ENCODE data around the gene ZNF865.
"Not testable (repeated sequence)": the region's sequence is repeated elsewhere in the genome, so short reads cannot be mapped to it uniquely, and the experiment has no call there.

ZNF865 gene

DNA sequence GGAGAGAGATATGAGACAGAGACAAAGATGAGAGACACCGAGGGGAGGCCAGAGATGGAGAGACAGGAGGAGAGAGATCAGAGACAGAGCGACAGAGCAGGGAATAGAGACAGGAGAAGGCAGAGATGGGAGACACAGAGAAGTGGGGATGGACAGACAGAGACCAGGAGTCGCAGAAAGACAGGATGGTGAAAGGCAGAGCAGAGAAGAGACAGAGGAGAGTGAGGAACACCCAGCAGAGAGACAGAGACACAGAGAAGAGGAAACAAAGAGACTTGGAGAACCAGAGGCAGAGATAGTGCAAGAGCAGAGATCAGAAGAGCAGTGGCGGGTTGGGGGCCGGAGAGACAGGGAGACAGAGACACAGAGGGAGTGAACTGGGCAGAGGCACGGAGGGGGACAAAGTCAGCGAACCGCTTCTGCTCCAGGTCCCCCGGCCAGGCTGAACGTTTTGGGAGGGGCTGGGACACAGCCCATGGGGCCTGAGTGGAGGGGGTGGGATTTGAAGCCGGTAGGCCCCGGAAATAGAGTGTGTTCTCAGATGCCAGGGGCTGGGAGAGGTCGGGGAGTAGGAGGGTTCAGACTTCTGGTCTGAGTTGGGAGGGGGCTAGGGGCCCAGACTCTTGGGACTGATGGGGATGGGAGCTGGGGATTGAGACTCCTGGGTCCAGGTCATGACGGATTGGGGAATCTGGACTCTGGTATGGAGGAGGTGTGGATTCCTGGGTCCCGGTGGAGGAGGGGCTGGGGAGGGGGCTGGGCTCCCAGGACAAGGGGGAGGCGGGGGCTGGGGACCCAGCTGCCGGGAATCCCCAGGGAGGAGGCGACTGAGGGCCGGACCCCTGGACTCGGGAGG is 25.5 kb upstream of the ZNF865 start:
- H2AFZ ChIP-seq (ENCODE audit: low read length, unreplicated experiment), result no peak overlapping the region

GRCh38 chr19:55580628-55581144 is 24.8 kb upstream of the ZNF865 start, which contains the start of gene ZNF579:
ZNF579 (minus strand) TSS chr19:55580848; CDS start chr19:55579639, 1,209 bp downstream.
- no peaks in the 10 kb centered on the region for H3K36me3 ChIP-seq (ENCODE audit: insufficient read depth, low read length)
- H2AFZ ChIP-seq (ENCODE audit: low read length, unreplicated experiment), result peak within 1 kb of the TSS; percentile 82
- H3K27ac ChIP-seq (ENCODE audit: low read depth, low read length), result peak within 1 kb of the TSS; percentile 40

More for the DNA sequence above, 25.5 kb upstream of the ZNF865 start:
- H3K27me3 ChIP-seq (ENCODE audit: insufficient read depth, low read length), result no peaks in the 10 kb centered on the region
- H3K79me2 ChIP-seq (ENCODE audit: control insufficient read depth, insufficient read depth, low read length, unreplicated experiment), result peaks cover 13% of the 10 kb centered on the region
- H3K27ac ChIP-seq (ENCODE audit: low read depth, low read length), result peak overlapping the region; percentile 40
- no peaks in the 10 kb centered on the region for H3K36me3 ChIP-seq (ENCODE audit: insufficient read depth, low read length)
- H3K4me1 ChIP-seq (ENCODE audit: control insufficient read depth, insufficient read depth, low read length, unreplicated experiment), result no peaks in the 10 kb centered on the region
- peak overlapping the region; percentile 91 for H3K4me3 ChIP-seq (ENCODE audit: low read depth, low read length)

DNA sequence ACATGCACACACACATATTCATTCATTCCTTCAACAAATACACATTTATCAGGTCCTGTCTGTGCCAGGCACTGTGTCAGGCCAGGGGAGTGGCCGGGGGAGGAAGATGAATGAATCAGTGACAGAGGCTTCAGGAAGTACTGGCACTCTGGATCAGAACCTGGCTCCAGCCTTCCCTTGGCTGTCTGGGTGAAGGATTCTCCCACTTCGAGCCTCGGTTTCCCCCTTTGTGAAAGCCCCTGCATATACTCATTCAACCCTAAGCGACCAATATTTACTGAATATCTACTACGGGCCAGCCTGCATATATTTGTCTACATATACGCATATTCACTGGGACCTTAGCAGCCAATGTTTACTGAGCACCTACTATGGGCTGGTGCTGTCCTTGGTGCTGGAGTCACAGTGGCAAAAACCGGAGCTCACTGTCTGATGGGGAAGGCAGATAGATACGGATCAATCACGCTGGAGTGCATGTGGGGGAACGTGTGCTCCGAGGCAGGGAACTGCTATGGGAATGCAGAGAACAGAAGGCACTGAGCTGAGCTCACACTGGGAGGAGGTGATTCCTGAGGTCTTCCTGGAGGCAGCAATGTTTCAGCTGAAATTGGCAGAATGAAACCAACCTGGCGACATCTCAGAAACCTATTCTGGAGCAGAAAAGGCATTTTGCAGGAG is 24.2 kb upstream of the ZNF865 start:
- H3K36me3 ChIP-seq (ENCODE audit: insufficient read depth, low read length), result no peaks in the 10 kb centered on the region
- no peaks in the 10 kb centered on the region; the same call in 1 of the 2 replicates for H3K27me3 ChIP-seq (ENCODE audit: insufficient read depth, low read length)
- peak overlapping the region; percentile 82 for H2AFZ ChIP-seq (ENCODE audit: low read length, unreplicated experiment)
- no peak overlapping the region for H3K27ac ChIP-seq (ENCODE audit: low read depth, low read length)
- H3K79me2 ChIP-seq (ENCODE audit: control insufficient read depth, insufficient read depth, low read length, unreplicated experiment), result peaks cover 13% of the 10 kb centered on the region
- peaks cover 8% of the 10 kb centered on the region for H3K4me1 ChIP-seq (ENCODE audit: control insufficient read depth, insufficient read depth, low read length, unreplicated experiment)
- peak overlapping the region; percentile 91 for H3K4me3 ChIP-seq (ENCODE audit: low read depth, low read length)

More at GRCh38 chr19:55580628-55581144, 24.8 kb upstream of the ZNF865 start, which contains the start of gene ZNF579:
- H3K4me3 ChIP-seq (ENCODE audit: low read depth, low read length), result peak within 1 kb of the TSS; percentile 91
- H3K79me2 ChIP-seq (ENCODE audit: control insufficient read depth, insufficient read depth, low read length, unreplicated experiment), result peaks cover 13% of the 10 kb centered on the region
- no peaks in the 10 kb centered on the region; the same call in 1 of the 2 replicates for H3K27me3 ChIP-seq (ENCODE audit: insufficient read depth, low read length)
- H3K4me1 ChIP-seq (ENCODE audit: control insufficient read depth, insufficient read depth, low read length, unreplicated experiment), result peaks cover 3% of the 10 kb centered on the region

GRCh38 chr19:55581823-55582223 is 23.6 kb upstream of the ZNF865 start:
- H3K27me3 ChIP-seq (ENCODE audit: insufficient read depth, low read length), result no peaks in the 10 kb centered on the region; the same call in 1 of the 2 replicates
- H3K4me3 ChIP-seq (ENCODE audit: low read depth, low read length), result no peak overlapping the region
- peaks cover 8% of the 10 kb centered on the region for H3K4me1 ChIP-seq (ENCODE audit: control insufficient read depth, insufficient read depth, low read length, unreplicated experiment)
- H3K79me2 ChIP-seq (ENCODE audit: control insufficient read depth, insufficient read depth, low read length, unreplicated experiment), result peaks cover 13% of the 10 kb centered on the region
- H3K36me3 ChIP-seq (ENCODE audit: insufficient read depth, low read length), result no peaks in the 10 kb centered on the region
- no peak overlapping the region for H2AFZ ChIP-seq (ENCODE audit: low read length, unreplicated experiment)
- H3K27ac ChIP-seq (ENCODE audit: low read depth, low read length), result no peak overlapping the region

GRCh38 chr19:55582284-55582683 is 23.2 kb upstream of the ZNF865 start:
- H2AFZ ChIP-seq (ENCODE audit: low read length, unreplicated experiment); H3K4me1 ChIP-seq (ENCODE audit: control insufficient read depth, insufficient read depth, low read length, unreplicated experiment); H3K36me3 ChIP-seq (ENCODE audit: insufficient read depth, low read length); H3K27ac ChIP-seq (ENCODE audit: low read depth, low read length); H3K27me3 ChIP-seq (ENCODE audit: insufficient read depth, low read length); H3K4me3 ChIP-seq (ENCODE audit: low read depth, low read length): not testable (repeated sequence)
- peaks cover 13% of the 10 kb centered on the region for H3K79me2 ChIP-seq (ENCODE audit: control insufficient read depth, insufficient read depth, low read length, unreplicated experiment)

DNA sequence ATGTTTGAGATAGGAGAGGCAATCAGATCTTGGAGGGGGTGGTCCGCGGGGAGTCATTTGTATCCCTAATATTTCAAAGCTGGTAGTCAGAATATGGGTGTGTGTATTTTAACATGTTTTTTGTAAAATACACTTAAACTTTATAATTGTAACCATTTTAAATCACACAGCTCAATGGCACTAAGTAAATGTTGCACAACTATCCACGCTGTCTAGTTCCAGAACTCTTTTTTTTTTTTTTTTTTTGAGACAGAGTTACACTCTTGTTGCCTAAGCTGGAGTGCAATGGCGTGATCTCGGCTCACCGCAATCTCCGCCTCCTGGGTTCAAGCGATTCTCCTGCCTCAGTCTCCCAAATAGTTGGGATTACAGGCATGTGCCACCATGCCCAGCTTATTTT is 21.6 kb upstream of the ZNF865 start:
- peaks cover 13% of the 10 kb centered on the region for H3K79me2 ChIP-seq (ENCODE audit: control insufficient read depth, insufficient read depth, low read length, unreplicated experiment)
- not testable (repeated sequence) for H3K4me3 ChIP-seq (ENCODE audit: low read depth, low read length); H2AFZ ChIP-seq (ENCODE audit: low read length, unreplicated experiment); H3K4me1 ChIP-seq (ENCODE audit: control insufficient read depth, insufficient read depth, low read length, unreplicated experiment); H3K36me3 ChIP-seq (ENCODE audit: insufficient read depth, low read length); H3K27me3 ChIP-seq (ENCODE audit: insufficient read depth, low read length); H3K27ac ChIP-seq (ENCODE audit: low read depth, low read length)

- H3K36me3 ChIP-seq (ENCODE audit: insufficient read depth, low read length), result no peaks in the 10 kb centered on the region
- H3K79me2 ChIP-seq (ENCODE audit: control insufficient read depth, insufficient read depth, low read length, unreplicated experiment), result peaks cover 7% of the 10 kb centered on the region
- no peak overlapping the region for H3K4me3 ChIP-seq (ENCODE audit: low read depth, low read length)
- H2AFZ ChIP-seq (ENCODE audit: low read length, unreplicated experiment), result no peak overlapping the region
- H3K27me3 ChIP-seq (ENCODE audit: insufficient read depth, low read length), result no peaks in the 10 kb centered on the region; the same call in 1 of the 2 replicates
- no peak overlapping the region for H3K27ac ChIP-seq (ENCODE audit: low read depth, low read length)
- peaks cover 8% of the 10 kb centered on the region for H3K4me1 ChIP-seq (ENCODE audit: control insufficient read depth, insufficient read depth, low read length, unreplicated experiment)
Measured at GRCh38 chr19:55584871-55585270, 20.6 kb upstream of the ZNF865 start.

DNA sequence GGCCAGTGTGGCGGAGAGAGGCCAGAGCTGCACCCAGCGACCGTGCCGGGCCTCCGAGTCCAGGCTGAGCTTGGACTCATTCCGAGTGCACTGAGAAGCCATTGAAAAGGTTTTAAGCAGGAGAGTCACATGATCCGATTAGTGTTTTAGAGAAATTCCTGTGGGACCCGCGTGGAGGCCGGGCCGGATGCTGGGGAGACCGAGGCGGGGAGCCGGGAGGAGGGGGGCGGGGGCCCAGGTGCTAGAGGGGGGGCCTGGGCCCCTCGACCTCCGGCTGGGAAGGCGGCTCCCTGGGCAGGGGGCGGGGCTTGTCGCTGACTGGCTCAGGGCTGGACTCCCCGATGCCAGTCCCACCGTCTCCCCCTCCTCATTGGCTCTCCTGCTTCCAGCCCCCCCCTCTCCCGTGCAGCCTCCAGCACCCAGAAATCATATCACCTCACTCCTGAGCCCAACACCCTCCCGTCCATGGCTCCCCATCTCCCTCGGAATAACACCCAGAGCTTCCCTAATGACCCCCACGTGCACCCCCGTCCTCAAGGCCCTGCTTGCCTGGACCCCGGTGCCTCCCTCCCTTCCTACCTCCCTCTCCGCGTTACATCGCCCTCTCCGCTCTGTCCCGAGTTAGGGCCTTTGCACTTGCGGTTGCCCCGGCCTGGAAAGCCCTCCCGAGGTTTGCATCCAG is 19.6 kb upstream of the ZNF865 start:
- H3K4me3 ChIP-seq (ENCODE audit: low read depth, low read length), result peak overlapping the region; percentile 36
- no peak overlapping the region for H3K27ac ChIP-seq (ENCODE audit: low read depth, low read length)
- H3K4me1 ChIP-seq (ENCODE audit: control insufficient read depth, insufficient read depth, low read length, unreplicated experiment), result peaks cover 8% of the 10 kb centered on the region
- no peaks in the 10 kb centered on the region for H3K79me2 ChIP-seq (ENCODE audit: control insufficient read depth, insufficient read depth, low read length, unreplicated experiment)
- H3K36me3 ChIP-seq (ENCODE audit: insufficient read depth, low read length), result no peaks in the 10 kb centered on the region
- no peaks in the 10 kb centered on the region; the same call in 1 of the 2 replicates for H3K27me3 ChIP-seq (ENCODE audit: insufficient read depth, low read length)
- H2AFZ ChIP-seq (ENCODE audit: low read length, unreplicated experiment), result peak overlapping the region; percentile 43

DNA sequence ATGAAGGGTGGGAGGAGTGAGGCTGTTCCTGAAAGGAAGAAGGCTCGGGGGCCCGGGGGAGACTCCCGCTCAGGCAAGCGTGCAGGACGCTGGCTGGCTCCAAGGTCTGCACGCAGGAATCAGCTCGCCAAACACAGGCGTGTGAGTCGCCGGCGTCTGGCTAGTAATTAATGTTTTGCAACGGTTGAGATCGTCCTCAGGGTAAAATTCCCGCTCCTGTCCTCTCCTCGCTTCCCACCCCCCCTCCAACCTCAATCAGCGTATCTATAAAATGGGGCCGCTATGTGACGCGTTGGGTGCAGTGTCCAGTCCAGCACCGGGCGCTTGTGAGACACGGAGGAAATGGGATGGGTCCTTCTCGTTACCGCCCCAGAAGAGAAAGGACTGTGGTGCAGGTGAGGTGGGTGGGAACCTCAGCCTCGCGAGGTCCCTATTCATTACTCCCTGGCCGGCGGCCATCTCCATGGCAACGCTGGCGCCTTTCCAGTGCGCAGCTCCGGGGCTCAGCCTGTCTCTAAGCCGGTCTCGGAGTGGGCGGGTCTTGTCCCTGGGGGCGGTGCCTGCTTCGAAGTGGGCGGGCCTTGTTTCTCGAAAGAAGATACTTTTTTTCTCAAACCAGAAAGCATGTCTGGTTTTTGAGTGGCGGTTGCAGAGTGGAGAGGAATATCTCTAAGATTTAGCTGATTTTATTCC is 18.3 kb upstream of the ZNF865 start:
- no peaks in the 10 kb centered on the region for H3K79me2 ChIP-seq (ENCODE audit: control insufficient read depth, insufficient read depth, low read length, unreplicated experiment)
- no peak overlapping the region for H3K27ac ChIP-seq (ENCODE audit: low read depth, low read length)
- peaks cover 8% of the 10 kb centered on the region for H3K4me1 ChIP-seq (ENCODE audit: control insufficient read depth, insufficient read depth, low read length, unreplicated experiment)
- peak overlapping the region; percentile 74 for H3K4me3 ChIP-seq (ENCODE audit: low read depth, low read length)
- H3K36me3 ChIP-seq (ENCODE audit: insufficient read depth, low read length), result no peaks in the 10 kb centered on the region
- peak overlapping the region; percentile 65 for H2AFZ ChIP-seq (ENCODE audit: low read length, unreplicated experiment)
- H3K27me3 ChIP-seq (ENCODE audit: insufficient read depth, low read length), result no peaks in the 10 kb centered on the region; the same call in 1 of the 2 replicates

DNA sequence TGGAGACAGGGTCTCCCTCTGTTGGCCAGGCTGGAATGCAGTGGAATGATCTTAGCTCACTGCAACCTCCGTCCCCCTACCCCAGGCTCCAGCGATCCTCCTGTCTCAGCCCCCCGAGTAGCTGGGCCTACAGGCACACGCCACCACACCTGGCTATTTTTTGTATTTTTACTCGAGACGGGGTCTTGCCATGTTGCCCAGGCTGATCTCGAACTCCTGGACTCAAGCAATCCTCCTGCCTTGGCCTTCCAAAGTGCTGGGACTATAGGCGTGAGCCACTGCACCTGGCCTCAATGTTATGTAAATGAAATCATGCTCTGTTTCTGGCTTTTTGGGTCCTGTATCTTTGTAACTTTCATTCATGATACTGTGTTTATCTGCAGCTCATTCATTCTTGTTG is 16.7 kb upstream of the ZNF865 start:
- H3K4me1 ChIP-seq (ENCODE audit: control insufficient read depth, insufficient read depth, low read length, unreplicated experiment), result peaks cover 8% of the 10 kb centered on the region
- H3K4me3 ChIP-seq (ENCODE audit: low read depth, low read length), result no peak overlapping the region
- no peaks in the 10 kb centered on the region for H3K79me2 ChIP-seq (ENCODE audit: control insufficient read depth, insufficient read depth, low read length, unreplicated experiment)
- no peak overlapping the region for H3K27ac ChIP-seq (ENCODE audit: low read depth, low read length)
- no peak overlapping the region for H2AFZ ChIP-seq (ENCODE audit: low read length, unreplicated experiment)
- 0 out of 2 replicates have a peak, but pooled peaks cover 1% of the 10 kb centered on the region for H3K36me3 ChIP-seq (ENCODE audit: insufficient read depth, low read length)
- H3K27me3 ChIP-seq (ENCODE audit: insufficient read depth, low read length), result no peaks in the 10 kb centered on the region; the same call in 1 of the 2 replicates

All from ACC112 (cell line).